ENCODE results near the gene ISG20L2.
A peak's percentile ranks its signal among the peaks of the same experiment; 100 is the strongest.

The ISG20L2 gene

DNA sequence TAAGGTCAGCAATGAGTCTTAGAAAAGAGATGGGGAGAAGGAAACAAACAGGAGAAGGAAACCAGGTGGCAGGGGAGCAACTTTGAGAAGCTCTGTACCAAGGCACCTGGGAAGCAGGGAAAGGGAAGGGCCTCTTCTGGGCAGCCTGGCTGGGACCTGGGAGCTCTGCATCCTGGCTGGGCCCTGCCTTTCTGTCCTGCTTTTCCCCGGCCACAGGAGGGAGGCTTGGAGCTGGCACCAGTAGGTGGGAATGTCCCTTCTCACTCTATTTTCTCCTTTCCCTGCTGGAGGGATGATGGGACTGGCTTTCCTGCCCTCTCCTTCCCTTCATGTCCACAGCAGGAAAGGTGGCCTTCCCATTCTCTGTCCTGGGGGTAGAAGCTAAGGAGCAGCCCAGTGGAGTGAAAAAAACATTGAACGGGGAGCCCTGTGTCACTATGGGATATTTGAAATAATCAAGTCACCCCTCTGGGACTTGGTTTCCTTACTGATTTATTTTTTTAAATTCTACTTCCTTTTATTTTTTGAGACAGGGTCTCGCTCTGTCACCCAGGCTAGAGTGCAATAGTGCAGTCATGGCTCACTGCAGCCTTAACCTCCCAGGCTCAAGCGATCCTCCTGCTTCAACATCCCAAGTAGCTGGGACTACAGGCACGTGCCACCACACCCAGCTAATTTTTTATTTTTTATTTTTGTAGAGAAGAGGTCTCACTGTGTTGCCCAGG lies 46.2 kb downstream of the ISG20L2 start:
- no peak for DNase-seq

DNA sequence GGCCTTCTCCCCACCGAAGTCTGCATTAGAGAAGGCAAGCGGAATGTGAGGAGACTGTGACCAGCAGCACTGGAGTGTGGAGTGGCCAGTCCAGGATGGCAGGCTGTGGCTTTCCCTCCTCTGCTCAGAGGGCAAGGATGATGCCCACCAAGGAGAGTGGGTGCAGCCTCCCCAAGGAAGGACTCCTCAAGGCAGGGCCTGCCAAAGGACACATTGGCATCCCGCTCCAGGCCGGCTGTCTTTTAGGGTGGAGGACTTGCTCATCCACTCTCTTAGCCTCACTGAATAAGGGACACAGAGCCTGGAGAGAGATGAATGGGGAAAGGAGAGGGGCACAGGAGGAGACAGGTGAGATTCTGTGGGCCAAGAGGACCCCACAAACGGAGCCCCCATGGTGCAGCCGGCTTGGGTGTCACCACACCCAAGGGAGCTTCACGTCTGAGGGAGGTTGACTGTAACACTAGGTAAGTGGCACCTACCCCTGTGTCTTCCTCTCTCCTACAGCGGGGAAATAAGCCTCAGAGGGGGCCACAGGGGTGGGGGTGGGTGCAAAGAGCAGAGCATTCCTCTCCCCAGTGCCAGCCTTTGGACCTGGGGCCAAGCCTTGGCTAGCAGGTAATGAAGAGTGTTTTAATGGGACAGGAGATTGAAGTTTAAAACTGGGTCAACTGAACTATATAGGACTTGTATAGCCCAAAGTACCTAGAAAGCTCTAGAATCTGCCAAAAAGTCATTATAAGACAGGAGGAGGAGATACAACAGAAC lies 47.2 kb downstream of the ISG20L2 start:
- no peak for DNase-seq

DNA sequence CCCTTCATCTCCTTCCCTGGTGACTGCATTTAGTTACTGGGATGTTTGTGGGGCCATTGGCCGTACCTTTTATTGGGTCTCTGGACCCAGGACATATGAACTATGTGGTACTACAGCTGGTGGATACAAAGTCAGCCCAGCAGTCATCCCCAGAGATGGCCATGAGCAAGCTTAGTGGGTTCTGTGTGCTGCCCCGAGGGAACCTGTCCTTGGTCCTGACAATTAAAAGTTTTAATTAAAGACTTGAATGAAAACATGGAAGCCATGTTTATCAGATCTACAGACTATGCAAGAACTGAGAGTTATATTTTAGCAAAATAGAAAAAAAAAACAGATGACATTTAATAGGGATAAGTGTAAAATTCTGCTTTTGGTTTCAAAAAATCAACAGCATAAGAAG lies 48.5 kb downstream of the ISG20L2 start:
- no peak for DNase-seq

DNA sequence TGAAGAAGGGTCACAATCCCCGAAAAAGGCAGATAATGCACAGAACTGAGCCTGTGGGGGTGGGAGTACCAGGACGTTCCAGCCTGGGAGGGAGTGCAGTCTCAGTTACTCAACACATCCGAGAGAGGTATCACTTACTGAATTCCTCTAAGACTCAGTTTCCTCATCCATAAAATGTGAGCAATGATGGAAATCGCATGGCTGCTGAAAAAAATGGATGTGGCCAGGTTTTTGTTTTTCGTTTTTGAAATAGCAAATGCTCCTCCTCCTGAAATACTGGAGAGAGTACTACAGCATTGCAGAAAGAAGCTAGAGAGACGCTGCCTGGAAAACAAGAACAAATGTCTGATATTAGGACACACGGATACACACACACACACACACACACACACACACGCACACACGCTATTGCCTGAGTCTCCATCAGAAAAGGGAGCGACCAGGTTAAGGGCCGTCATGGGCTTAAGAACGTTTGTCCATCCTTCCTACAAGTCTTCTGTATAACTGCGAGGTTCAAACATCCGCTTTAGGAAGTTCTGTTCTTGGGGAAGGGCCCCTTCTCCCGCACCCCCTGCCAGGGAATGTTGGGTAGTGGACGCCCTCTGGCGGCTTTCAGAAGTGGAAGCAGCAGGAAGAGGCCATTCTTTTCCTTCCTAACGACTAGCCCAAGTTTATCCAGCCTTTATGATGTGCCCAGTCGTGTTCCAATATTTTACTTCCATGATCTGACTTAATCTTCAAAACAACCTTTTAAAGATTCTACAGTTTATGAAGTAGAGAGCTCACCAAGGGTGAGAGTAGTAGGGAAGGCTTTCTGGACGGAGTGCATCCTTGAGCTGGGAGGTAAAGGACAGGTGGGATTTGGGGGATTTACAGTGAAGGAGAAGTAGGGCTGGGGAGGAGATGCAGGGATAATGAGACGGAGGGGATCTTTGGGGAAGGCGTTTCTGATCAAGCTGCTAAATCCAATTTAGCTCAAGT lies 50.7 kb downstream of the ISG20L2 start:
- DNase-seq = peak; percentile 22

DNA sequence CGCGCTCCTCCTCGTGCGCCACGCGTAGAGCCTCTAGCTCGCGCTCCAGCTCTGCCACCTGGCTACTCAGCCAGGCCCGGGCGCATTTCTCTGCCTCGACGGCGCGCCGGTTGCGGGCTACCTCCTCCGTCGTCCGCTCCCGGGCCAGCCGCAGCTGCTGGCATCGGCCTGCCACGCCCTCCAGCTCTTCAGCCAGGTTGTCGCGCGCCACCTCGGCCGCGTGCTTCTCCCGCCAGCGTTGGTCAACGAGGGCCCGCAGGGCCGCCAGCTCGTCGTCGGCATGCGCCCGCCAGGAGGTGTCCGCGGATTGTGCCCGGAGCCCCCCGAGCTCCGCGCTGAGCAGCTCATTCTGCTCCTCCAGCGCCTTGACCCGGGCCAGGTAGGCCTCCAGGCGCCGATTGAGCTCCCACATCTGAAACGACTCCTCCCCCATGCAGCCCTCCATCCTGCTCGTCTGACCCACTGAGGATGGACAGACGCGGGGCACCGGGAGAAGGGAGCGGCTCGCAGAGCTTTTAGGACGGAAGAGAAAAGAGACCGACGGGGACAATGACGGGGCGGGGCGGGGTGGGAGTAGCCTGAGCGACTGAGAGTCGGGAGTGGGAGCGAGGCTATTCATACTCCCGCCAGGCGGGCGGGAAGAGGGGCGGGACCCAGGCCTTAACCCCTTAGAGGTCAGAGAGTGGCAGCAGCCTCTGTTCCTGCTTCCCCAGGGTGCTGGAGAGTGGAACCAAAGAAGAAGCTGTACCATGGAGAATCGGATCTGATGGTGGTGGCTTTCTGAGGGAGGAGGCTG lies 51.5 kb downstream of the ISG20L2 start, which contains the start of gene NES:
Gene NES, minus strand, starts transcription at position 588 of the 796 bp plus-strand sequence. Its CDS starts 143 bp downstream, at position 445.
- DNase-seq = no peak

DNA sequence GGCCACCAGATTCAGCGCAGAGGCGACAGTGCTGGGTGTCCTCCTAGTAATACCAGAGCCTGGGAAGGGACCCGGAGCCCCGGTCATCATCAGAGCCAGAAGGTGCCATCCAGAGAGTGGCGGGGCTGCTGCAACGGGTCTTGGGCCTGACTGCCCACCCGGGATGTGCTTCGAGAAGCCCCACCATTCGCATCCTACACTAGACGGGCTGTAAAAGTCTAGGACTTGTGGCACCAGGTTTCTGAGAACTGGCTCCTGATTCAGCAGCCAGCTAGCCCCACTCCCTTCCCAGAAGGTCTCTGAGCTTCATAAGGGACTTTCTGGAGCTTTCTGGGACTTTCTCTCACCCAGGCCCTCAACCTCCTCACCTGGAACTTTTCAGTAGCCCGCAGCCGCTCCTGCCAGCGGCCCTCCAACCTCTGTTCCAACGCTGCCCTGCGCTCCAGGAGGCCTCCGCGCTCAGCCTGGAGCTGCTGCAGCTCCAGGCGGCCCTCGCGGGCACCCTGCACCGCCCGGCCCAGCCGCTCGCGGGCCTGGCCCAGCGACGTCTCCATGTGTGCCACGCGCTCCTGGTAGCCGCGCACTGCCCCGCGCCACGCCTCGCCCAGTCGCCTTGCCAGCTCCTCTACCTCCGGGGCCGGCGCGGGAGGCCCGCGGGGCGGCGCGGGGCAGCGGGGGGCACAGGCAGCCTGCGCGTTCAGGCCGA lies 52.3 kb downstream of the ISG20L2 start:
- DNase-seq = no peak

DNA sequence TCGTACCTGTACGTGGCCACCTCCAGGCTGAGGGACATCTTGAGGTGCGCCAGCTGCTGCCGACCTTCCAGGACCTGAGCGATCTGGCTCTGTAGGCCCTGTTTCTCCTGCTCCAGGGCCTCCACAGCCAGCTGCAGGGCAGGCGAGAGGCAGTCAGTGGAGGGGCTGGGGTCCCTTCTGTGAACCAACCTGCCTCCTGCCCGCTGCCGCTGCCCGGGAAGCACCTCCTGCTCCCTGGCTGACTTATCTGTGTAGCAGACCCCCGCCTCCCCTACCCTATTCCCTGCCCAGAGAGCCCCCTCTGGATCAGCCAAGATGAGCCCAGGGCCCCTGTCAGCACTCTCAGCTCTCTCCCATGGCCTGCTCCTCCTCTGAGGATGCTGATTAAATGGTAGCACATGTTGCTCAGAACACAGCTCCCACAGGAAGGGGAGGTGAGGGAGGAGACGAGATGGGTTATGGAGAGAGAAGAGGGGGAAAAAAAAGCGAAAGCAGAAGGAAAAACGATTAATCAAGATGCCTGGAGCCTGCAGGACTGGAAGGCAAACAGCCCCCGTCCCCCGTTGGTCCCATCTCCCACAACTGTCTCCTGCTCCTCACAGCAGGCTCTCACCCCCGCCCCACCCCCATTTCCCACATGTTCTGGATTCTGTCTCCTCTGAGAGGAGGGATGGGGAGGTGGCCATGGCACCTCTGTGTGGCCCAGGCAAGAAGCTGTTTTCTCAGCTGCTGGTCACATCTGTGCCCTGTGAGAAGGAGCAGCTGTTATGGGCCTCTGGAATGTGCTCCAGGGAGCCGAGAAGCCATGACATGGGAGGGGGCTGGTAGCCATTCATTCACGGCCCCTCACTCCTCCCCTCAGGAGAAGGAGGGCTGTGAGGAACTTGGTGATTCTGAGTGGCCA lies 53.1 kb downstream of the ISG20L2 start:
- no peak for DNase-seq

DNA sequence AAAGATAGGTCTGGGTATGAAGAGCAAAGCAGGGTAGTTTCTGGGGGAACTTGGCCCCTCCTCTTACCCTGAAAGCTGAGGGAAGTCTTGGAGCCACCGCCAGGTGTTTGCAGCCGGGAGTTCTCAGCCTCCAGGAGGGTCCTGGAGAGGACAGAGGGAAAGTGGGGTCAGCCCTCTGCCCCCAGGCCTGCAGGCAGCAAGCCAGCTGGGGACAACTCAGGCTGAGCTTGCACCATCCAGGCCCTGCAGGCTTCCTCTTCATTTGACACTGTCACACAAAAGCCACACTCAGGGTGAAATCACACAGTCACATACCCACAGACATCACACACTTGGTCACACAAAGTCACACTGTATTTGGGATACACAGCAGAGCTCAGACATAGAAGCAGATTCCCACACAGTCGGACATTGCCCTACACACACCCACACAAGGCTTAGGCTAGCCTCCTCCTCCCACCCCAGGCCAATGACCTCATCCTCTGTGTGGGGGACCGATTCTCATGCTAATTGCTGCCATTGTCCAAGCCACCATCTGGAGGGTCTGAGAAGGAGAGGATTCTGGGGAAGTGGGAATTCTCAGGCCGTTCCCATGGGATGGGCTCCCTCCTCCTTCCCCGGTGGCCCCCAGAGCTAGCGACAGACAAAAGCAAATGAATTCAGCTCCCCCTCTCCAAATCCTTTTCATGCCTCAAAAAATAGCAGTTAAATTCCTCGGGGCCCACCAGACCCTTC lies 55.0 kb downstream of the ISG20L2 start:
- DNase-seq = no peak

Data from GDM1 (cell line).